Measurements from ENCODE around the gene ZAP70.

The ZAP70 gene

GRCh38 chr2:97713296-97714083, at the start of gene ZAP70:
ZAP70 (plus strand) TSS chr2:97713576; CDS start chr2:97724037, 10,461 bp downstream.
- DNase-seq (ENCODE audit: low read depth): no peak
- H3K4me3 ChIP-seq (replicated peaks; ENCODE audit: low read depth, low read length): no peak within 1 kb of the TSS
- TF ChIP-seq, protein P1, sequence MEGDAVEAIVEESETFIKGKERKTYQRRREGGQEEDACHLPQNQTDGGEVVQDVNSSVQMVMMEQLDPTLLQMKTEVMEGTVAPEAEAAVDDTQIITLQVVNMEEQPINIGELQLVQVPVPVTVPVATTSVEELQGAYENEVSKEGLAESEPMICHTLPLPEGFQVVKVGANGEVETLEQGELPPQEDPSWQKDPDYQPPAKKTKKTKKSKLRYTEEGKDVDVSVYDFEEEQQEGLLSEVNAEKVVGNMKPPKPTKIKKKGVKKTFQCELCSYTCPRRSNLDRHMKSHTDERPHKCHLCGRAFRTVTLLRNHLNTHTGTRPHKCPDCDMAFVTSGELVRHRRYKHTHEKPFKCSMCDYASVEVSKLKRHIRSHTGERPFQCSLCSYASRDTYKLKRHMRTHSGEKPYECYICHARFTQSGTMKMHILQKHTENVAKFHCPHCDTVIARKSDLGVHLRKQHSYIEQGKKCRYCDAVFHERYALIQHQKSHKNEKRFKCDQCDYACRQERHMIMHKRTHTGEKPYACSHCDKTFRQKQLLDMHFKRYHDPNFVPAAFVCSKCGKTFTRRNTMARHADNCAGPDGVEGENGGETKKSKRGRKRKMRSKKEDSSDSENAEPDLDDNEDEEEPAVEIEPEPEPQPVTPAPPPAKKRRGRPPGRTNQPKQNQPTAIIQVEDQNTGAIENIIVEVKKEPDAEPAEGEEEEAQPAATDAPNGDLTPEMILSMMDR (IDR thresholded peaks at IDR 0.05; ENCODE audit: low read length, missing control alignments): no peak

GRCh38 chr2:97663626-97663961, 49.8 kb upstream of the ZAP70 start:
- peak overlapping the region; percentile 79 for H3K4me3 ChIP-seq (replicated peaks; ENCODE audit: low read depth, low read length)
- DNase-seq (ENCODE audit: low read depth): no peak
- TF ChIP-seq, protein P1 (IDR thresholded peaks at IDR 0.05; ENCODE audit: low read length, missing control alignments): no peak

GRCh38 chr2:97663962-97664635, 49.3 kb upstream of the ZAP70 start, which contains the start of gene ACTR1B:
ACTR1B (minus strand) TSS chr2:97664044; CDS start chr2:97663890, 154 bp downstream.
- peak within 1 kb of the TSS; percentile 79 for H3K4me3 ChIP-seq (replicated peaks; ENCODE audit: low read depth, low read length)
- peak; percentile 99 for DNase-seq (ENCODE audit: low read depth)
- TF ChIP-seq, protein P1 (IDR thresholded peaks at IDR 0.05; ENCODE audit: low read length, missing control alignments): peak; percentile 61

DNA sequence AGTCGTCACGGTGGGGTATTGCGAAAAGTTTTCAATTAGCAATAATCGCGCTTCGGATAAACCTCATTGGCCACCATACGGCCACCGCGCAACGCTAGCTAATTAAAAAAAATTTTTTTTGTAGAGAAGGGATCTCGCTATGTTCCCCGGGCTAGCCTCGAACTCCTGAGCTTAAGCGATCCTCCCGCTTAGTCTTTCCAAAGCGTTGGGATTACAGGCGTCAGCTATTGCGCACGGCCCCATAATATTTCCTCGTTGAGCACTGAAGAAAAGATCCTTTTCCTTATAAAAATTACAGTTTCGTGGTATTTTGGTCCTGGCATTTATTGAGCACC, 48.8 kb upstream of the ZAP70 start:
- no peak for DNase-seq (ENCODE audit: low read depth)
- TF ChIP-seq, protein P1 (IDR thresholded peaks at IDR 0.05; ENCODE audit: low read length, missing control alignments): no peak
- peak overlapping the region; percentile 79 for H3K4me3 ChIP-seq (replicated peaks; ENCODE audit: low read depth, low read length)

- H3K4me3 ChIP-seq (replicated peaks; ENCODE audit: low read depth, low read length): no peak within 1 kb of the TSS
- TF ChIP-seq, protein P1 (IDR thresholded peaks at IDR 0.05; ENCODE audit: low read length, missing control alignments): no peak
- DNase-seq (ENCODE audit: low read depth): no peak
These were observed 43.9 kb upstream of the ZAP70 start, which contains the start of gene C2orf92 for GRCh38 chr2:97669448-97669847. C2orf92 (plus strand) TSS chr2:97669713; CDS start chr2:97669789, 76 bp downstream.

DNA sequence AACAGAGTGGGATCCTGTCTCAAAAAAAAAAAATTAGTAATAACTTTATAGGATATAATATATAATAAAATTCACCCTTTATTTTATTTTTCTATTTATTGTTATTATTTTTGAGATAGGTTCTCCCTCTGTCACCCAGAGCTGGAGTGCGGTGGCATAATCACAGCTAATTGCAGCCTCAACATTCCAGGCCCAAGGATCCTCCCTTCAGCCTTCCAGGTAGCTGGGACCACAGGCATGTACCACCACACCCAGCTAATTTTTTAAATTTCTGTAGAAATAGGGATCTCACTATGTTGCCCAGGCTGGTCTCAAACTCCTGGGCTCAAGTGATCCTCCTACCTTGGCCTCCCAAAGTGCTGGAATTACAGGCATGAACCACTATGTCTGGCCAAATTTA, 42.9 kb upstream of the ZAP70 start:
- DNase-seq (ENCODE audit: low read depth): no peak
- H3K4me3 ChIP-seq (replicated peaks; ENCODE audit: low read depth, low read length): no peak overlapping the region
- TF ChIP-seq, protein P1 (IDR thresholded peaks at IDR 0.05; ENCODE audit: low read length, missing control alignments): no peak
